GM19023 (cell line): ENCODE measurements around the gene KBTBD2.
"Not testable (repeated sequence)": the region's sequence is repeated elsewhere in the genome, so short reads cannot be mapped to it uniquely, and the experiment has no call there.

Experiments used
- ATAC-seq: cut with Tn5 transposase; IDR thresholded peaks from one replicate; pipeline ENCODE4 v1.9.1; 2021; ENCODE audit warnings: mild to moderate bottlenecking, moderate library complexity; ENCODE audit not compliant: unreplicated experiment

Gene KBTBD2

GRCh38 chr7:32893722-32894121, 2.2 kb upstream of the KBTBD2 start:
- no peak for ATAC-seq

DNA sequence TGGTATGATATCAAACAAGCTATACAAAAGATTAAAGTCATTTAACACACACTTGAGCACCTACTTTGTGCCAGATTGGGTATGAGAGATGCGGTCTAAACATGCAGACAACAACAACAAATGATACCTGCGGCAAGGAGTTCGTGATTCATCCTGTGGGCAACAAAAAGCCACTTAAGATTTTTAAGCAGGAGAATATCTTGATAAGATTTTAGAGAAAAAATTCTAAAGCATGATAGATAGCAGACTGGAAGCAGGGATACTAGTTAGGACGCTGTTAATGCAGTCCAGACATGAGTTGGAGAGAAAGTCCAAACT, 1.6 kb upstream of the KBTBD2 start:
- no peak for ATAC-seq

- no peak for ATAC-seq
These were observed 1.1 kb upstream of the KBTBD2 start for GRCh38 chr7:32892521-32893206.

DNA sequence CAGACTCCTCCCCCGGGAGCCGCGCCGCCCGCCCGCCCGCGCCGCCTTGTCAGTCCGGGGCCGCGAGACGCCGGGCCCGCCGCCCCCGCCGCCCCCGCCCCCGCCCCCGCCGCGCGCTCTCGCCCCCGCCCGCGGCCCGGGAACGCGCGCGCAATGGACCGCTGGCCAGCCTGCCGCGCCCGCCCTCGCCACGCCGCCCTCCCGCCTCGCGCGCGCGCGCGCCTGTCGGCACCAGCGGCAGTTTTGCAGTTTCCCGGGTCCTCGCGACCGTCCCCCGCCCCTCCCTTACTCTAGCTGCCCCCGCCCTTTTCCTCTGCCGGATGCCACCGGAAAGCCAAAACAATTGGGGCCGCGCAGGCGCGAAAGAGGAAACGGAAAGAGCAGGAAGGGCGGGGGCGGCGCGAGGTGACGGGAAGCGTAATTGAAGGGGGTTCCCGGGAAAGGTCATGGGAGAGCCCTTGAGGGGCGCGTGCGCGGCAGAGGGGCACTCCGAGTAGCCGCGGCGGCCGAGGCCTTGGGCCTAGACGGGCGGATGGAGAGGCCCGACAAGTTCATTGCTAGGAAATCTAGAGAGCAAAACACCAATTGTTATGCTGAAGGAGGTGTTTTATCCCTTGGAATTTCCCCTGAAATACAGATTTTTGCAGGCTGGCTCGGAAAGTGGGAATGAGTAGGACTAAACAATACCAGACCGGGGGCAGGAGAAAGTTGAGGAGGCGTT, 400 bp upstream of the KBTBD2 start:
- ATAC-seq = peak; percentile 53

DNA sequence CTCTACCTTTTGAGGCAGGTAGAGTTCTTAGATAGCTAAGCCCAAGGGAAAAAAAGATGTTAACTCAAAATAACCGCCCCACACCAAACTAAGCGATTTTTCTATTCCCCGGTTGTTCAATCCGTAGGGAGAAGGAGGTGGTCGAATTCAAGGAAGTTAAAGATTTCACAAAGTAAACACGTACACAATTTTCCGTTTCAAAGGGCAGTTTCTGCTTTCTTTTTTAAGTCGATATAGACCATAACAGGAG, 842 bp downstream of the KBTBD2 start:
- ATAC-seq = no peak

- peak; percentile 21 for ATAC-seq
These were observed 1.4 kb downstream of the KBTBD2 start for GRCh38 chr7:32890010-32890792.

- ATAC-seq = no peak
These were observed 3.1 kb downstream of the KBTBD2 start for GRCh38 chr7:32888505-32888904.

- no peak for ATAC-seq
These were observed 4.2 kb downstream of the KBTBD2 start for GRCh38 chr7:32887395-32887794.

DNA sequence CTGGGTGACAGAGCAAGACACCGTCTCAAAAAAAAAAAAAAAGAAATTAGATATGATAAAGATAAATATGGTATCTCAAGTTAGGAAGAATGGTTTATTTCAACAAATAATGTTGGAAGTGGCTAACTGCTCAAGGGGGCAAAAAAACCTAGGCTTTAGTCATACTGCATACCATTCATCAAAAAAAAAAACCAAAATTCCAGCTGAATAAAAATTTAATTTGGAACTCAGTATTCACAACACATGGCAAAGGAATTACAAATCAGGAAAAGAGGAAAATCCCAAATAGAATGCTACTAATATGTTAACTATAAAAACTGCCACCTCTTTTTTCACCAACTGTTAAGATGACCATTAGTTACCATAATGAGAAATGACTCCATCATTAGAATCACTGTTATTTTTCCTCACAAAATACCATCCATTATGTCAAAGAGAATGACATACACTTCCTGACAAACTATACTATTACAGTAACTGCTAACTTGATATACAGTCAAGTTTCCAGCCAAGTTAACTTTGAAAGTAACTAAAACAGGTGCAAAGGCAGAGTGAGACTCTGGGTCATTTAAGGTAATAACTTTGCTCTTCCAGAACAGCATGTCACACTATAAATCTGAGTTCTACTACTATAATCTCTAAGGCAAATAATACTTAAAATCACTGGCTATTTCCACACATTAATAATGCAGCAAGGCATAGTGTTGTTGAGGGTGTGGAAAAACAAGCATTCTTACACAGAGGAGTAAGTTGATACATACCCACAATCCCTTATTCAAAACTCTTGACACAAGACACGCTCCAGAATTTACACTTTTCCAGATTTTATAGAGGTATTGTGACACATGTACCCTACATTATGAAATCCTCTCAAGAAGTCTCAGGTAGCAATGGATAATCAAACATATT, 10.2 kb downstream of the KBTBD2 start:
- no peak for ATAC-seq

DNA sequence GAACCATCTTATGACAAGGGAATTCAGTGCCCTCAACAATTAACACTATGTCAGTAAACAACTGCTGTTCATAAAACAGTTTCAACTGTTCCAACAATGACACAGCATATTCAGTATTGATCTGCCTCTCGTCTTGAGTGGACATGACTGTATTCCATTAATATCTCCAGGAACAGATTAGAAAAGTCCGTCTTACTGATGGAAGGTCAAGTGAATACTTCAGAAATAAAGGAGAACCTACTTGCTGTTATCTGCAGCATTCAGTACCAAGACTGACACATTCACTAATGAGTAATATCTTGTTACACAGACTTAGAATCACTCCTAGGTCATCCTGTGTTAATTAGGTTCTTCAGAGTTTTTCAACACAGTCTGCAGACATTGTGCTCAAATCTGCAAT, 12.1 kb downstream of the KBTBD2 start:
- no peak for ATAC-seq

DNA sequence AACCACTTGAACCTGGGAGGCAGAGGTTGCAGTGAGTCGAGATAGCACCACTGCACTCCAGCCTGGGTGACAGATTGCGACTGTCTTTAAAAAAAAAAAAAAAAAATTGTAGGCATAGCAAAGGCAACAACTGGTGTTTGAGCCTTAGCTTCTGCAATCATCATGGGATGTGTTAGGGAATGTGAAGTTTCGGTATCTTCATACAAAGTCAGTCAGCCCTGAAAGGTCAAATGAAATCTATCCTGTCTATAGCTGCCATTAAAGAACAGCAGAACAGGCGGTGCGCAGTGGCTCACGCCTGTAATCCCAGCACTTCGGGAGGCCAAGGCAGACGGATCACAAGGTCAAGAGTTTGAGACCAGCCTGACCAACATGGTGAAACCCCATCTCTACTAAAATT, 13.5 kb downstream of the KBTBD2 start:
- not testable (repeated sequence) for ATAC-seq

DNA sequence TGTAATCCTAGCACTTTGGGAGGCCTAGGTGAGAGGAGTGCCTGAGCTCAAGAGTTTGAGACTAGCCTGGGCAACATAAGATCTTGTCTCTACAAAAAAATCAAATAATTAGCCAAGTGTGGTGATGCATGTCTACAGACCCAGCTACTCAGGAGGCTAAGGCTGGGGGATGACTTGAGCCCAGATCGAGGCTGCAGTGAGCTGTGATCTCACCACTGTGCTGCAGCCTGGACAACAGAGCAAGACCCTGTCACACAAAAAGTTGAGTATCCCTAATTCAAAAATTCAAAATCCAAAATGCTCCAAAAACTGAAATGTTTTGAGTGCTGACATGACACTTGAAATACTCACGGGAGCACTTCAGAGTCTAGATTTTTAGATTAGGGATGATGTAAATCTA, 19.1 kb downstream of the KBTBD2 start:
- no peak for ATAC-seq

DNA sequence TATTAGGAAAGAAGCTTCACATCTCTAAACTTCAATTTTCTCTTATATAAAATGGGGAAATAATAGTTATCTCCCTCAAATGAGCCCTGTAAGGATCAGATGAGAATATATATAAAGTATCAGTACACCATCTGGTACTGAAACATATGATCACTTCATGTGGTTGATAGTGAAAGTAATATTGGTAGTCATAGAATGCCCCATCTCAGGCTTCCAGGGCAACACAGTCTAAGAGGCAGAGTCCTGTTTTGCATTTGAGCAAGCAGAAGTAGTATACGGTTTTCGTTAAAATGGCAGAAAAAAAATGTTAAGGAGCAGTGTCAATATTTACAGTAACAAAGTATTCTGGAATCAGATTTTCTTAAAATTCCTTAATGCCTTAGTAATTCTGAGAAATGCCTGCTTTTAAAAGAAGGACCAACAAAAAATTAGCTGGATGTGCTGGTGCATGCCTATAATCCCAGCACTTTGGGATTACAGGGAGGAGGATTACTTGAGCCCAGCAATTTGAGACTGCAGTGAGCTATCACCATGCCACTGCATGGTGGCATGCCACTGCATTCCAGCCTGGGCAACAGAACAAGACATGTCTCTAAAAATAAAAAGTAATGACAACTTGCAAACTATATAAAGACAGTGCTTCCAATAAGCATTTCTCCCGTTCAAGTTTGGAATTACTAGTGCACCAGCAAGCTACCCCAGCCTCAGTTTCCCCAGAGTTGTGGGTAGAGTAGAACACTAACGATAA, 19.8 kb downstream of the KBTBD2 start:
- no peak for ATAC-seq

GRCh38 chr7:32870298-32870697, 21.3 kb downstream of the KBTBD2 start:
- ATAC-seq = no peak

GRCh38 chr7:32869716-32870115, 21.8 kb downstream of the KBTBD2 start:
- no peak for ATAC-seq

DNA sequence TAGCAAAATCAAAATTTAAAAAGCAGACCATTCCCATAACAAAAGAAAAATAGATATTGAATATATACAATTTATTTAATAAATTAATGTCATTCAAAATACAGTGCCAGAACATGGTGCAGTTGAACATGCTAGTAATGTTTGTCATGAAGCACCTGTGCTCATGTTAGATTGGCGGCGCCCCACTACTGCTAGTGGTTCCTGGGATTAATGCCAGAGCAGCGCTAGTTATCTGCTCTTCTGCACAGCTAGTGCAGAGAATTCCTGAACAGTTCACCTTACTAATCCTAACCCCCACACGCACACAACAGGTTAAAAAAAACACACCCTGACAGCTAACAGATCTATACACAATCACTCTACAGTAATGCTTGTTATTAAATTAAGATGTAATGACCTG, 23.4 kb downstream of the KBTBD2 start:
- ATAC-seq = no peak

DNA sequence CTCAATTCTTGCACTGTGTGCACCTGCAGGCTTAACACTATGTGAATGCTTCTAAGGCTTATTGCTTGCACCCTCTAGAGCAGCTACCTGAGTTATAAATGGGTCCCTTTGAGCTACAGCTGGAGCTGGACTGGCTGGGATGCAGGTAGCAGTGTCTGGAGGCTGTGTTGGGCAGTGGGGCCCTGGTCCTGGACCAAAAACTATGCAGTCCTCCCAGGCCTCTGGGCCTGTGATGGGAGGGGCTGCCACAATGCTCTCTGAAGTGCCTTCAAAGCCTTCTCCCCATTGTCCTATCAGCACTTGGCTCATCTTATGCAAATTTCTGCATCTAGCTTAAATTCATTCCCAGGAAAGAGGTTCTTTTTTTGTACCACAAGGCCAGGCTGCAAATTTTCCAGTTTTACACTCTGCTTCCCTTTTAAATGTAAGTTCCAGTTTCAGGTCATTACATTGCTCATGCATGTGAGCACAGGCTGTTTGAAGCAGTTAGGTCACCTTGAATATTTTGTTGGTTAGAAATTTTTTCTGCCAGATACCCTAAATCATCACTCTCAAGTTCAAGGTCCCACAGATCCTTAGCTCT, 26.0 kb downstream of the KBTBD2 start:
- no peak for ATAC-seq

DNA sequence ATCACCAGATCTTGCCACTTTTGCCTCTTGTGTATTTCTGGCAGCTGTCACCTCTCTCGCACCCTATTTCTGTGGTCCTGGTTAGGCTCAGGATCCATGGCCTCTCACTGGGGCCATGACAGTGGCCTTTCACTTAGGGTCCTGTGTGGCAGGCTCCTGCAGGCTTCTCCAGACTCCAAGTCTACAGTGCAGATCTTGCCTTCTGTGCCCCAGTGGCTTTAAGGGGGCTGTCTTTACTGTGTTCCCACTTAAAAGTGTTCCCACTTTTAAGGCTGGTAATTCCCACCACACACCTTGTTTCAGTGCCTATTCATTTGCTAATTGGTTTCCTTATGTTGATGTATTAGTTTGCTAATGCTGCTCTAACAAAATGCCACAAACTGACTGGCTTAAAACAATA, 27.7 kb downstream of the KBTBD2 start:
- not testable (repeated sequence) for ATAC-seq

DNA sequence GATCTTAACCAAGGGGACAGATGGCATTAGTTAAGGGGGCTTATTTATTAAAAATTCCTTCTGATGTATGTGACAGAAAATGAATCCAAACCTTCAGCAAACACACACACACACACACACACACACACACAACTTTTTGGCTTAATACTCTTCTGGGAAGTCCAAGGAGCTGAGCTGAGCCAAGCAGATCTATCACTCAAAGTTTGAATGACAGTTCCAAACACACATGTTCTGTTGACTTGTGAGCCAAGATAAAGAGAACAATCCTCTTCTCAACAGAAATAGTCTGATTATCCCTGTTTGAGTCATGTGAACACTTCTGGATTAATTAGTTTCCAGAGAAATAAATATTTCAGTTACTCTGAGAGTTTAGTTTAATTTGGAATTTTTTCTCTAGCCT, 31.5 kb downstream of the KBTBD2 start:
- ATAC-seq = no peak

DNA sequence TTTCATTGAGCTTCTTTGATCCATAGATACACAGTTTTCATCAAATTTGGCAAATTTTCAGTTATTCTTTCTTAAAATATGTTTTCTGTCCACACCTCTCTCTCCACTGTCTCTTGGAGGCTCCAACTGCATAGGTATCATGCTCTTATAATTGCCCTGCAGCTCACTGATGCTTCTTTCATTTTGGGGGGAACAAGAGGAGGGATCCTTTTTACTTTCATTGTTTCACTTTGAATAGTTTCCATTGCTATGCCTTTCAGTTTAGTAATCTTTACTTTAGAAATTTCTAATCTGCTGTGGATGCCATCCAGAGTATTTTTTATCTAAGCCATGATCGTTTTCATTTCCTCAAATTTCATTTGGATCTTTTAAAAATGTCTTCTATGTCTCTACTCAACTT, 32.9 kb downstream of the KBTBD2 start:
- ATAC-seq = no peak
